Effector memory CD8-positive, alpha-beta T cell (primary cell): ENCODE data around the gene CEMIP2.
"Not testable (repeated sequence)": the region's sequence is repeated elsewhere in the genome, so short reads cannot be mapped to it uniquely, and the experiment has no call there.

Experiments used
- ATAC-seq: fragments of 150-1000 bp; cut with Tn5 transposase; replicated peaks from 2 replicates; pipeline ENCODE4 v1.10.0; 2021; ENCODE audit warnings: mild to moderate bottlenecking, moderate library complexity
- DNase-seq, 3 experiments: peaks; one replicate each; pipeline ENCODE4 v3.0.0; 2021
- H3K27ac Mint-ChIP-seq, 2 donors: one replicate each; pipeline ENCODE4 v1.8.0; 2022; ENCODE audit warnings: mild to moderate bottlenecking in 2 of 2, mixed read lengths in 2 of 2, moderate library complexity in 2 of 2
- H3K27me3 Mint-ChIP-seq, 2 donors: one replicate each; pipeline ENCODE4 v1.8.0; 2022; ENCODE audit warnings: mixed read lengths in 2 of 2
- H3K36me3 Mint-ChIP-seq: one replicate; pipeline ENCODE4 v1.8.0; 2022; ENCODE audit warnings: mild to moderate bottlenecking, moderate library complexity, mixed read lengths; ENCODE audit not compliant: insufficient read depth
- H3K4me1 Mint-ChIP-seq, 2 donors: one replicate each; pipeline ENCODE4 v1.8.0; 2022; ENCODE audit warnings: low read depth in 2 of 2, mixed read lengths in 2 of 2
- H3K4me3 Mint-ChIP-seq, 2 donors: one replicate each; pipeline ENCODE4 v1.8.0; 2022; ENCODE audit warnings: mild to moderate bottlenecking in 2 of 2, mixed read lengths in 2 of 2, moderate library complexity in 2 of 2
- H3K9me3 Mint-ChIP-seq, 2 donors: one replicate each; pipeline ENCODE4 v1.8.0; 2022; ENCODE audit warnings: mixed read lengths in 2 of 2
- total RNA-seq, 9 experiments: gene quantifications; one replicate each; lab custom pipeline; 2026; lab: John Stamatoyannopoulos, UW

Gene CEMIP2
- total RNA-seq = 161 to 420 (median 231) reads per million in 9 experiments

GRCh38 chr9:71768388-71769174, at the start of gene CEMIP2:
CEMIP2 (minus strand) TSS chr9:71768513; CDS start chr9:71750373, 18,140 bp downstream.
- H3K36me3 Mint-ChIP-seq = peaks cover 36% of the 10 kb centered on the region
- H3K27me3 Mint-ChIP-seq = no peaks in the 10 kb centered on the region
- H3K4me1 Mint-ChIP-seq = peaks cover 43 to 57% of the 10 kb centered on the region in 2 donors
- peak within 1 kb of the TSS; percentile 97 to 99 for H3K4me3 Mint-ChIP-seq
- no peaks in the 10 kb centered on the region for H3K9me3 Mint-ChIP-seq
- ATAC-seq (peak; percentile 80), DNase-seq (peak; percentile 83 to 88 (median 85))
- peak within 1 kb of the TSS; percentile 95 to 96 for H3K27ac Mint-ChIP-seq

GRCh38 chr9:71816916-71817451, 48.7 kb upstream of the CEMIP2 start:
- Mint-ChIP-seq H3K4me1 (peaks cover 8 to 9% of the 10 kb centered on the region in 2 donors), H3K4me3 (peak overlapping the region in 1 of 2 donors; percentile 13), H3K9me3 (no peaks in the 10 kb centered on the region), H3K27me3 (no peaks in the 10 kb centered on the region), H3K36me3 (peaks cover 3% of the 10 kb centered on the region), H3K27ac (peak overlapping the region; percentile 19 to 46)
- ATAC-seq = no peak
- DNase-seq = no peak

GRCh38 chr9:71814815-71815214, 46.5 kb upstream of the CEMIP2 start:
- peaks cover 8 to 9% of the 10 kb centered on the region in 2 donors for H3K4me1 Mint-ChIP-seq
- H3K27me3 Mint-ChIP-seq = no peaks in the 10 kb centered on the region
- H3K9me3 Mint-ChIP-seq = no peaks in the 10 kb centered on the region
- DNase-seq = no peak
- H3K36me3 Mint-ChIP-seq = no peaks in the 10 kb centered on the region
- no peak for ATAC-seq
- no peak overlapping the region for H3K4me3 Mint-ChIP-seq
- no peak overlapping the region for H3K27ac Mint-ChIP-seq

- H3K27ac Mint-ChIP-seq = no peak overlapping the region
- no peak overlapping the region for H3K4me3 Mint-ChIP-seq
- no peak for DNase-seq
- no peaks in the 10 kb centered on the region for H3K36me3 Mint-ChIP-seq
- peaks cover 8 to 9% of the 10 kb centered on the region in 2 donors for H3K4me1 Mint-ChIP-seq
- H3K9me3 Mint-ChIP-seq = no peaks in the 10 kb centered on the region
- no peak for ATAC-seq
- no peaks in the 10 kb centered on the region for H3K27me3 Mint-ChIP-seq
These were observed 45.9 kb upstream of the CEMIP2 start for GRCh38 chr9:71814226-71814625.

- H3K27me3 Mint-ChIP-seq = no peaks in the 10 kb centered on the region
- H3K9me3 Mint-ChIP-seq = no peaks in the 10 kb centered on the region
- no peaks in the 10 kb centered on the region for H3K36me3 Mint-ChIP-seq
- H3K4me3 Mint-ChIP-seq = no peak overlapping the region
- ATAC-seq (no peak), DNase-seq (no peak)
- no peak overlapping the region for H3K27ac Mint-ChIP-seq
- H3K4me1 Mint-ChIP-seq = peaks cover 6 to 7% of the 10 kb centered on the region in 2 donors
These were observed 44.1 kb upstream of the CEMIP2 start for GRCh38 chr9:71812385-71812784.

GRCh38 chr9:71808068-71808467, 39.8 kb upstream of the CEMIP2 start:
- DNase-seq (no peak), ATAC-seq (no peak)
- H3K4me3 Mint-ChIP-seq = no peak overlapping the region
- H3K27ac Mint-ChIP-seq = no peak overlapping the region
- H3K4me1 Mint-ChIP-seq = peaks cover 4 to 5% of the 10 kb centered on the region in 2 donors
- H3K9me3 Mint-ChIP-seq = no peaks in the 10 kb centered on the region
- no peaks in the 10 kb centered on the region for H3K36me3 Mint-ChIP-seq
- no peaks in the 10 kb centered on the region for H3K27me3 Mint-ChIP-seq

GRCh38 chr9:71806901-71807307, 38.6 kb upstream of the CEMIP2 start:
- Mint-ChIP-seq H3K36me3 (no peaks in the 10 kb centered on the region), H3K4me1 (peaks cover 4 to 5% of the 10 kb centered on the region in 2 donors), H3K9me3 (no peaks in the 10 kb centered on the region), H3K27me3 (no peaks in the 10 kb centered on the region), H3K27ac (peak overlapping the region in 1 of 2 donors; percentile 7), H3K4me3 (no peak overlapping the region)
- DNase-seq (peak; percentile 47 to 60 (median 56)), ATAC-seq (peak; percentile 99)

- not testable (repeated sequence) for DNase-seq, H3K27ac Mint-ChIP-seq
These were observed 36.8 kb upstream of the CEMIP2 start for GRCh38 chr9:71805096-71805495.

GRCh38 chr9:71801826-71802225, 33.5 kb upstream of the CEMIP2 start:
- peaks cover under 1 to 4% of the 10 kb centered on the region in 2 donors for H3K4me1 Mint-ChIP-seq
- H3K27ac Mint-ChIP-seq = no peak overlapping the region
- no peaks in the 10 kb centered on the region for H3K9me3 Mint-ChIP-seq
- no peaks in the 10 kb centered on the region for H3K27me3 Mint-ChIP-seq
- ATAC-seq = no peak
- H3K36me3 Mint-ChIP-seq = peaks cover 3% of the 10 kb centered on the region
- no peak for DNase-seq
- no peak overlapping the region for H3K4me3 Mint-ChIP-seq

More at GRCh38 chr9:71805096-71805495, 36.8 kb upstream of the CEMIP2 start:
- H3K9me3 Mint-ChIP-seq, H3K36me3 Mint-ChIP-seq, H3K4me3 Mint-ChIP-seq, H3K27me3 Mint-ChIP-seq, H3K4me1 Mint-ChIP-seq, ATAC-seq: not testable (repeated sequence)

- H3K4me3 Mint-ChIP-seq = no peak overlapping the region
- peak overlapping the region in 1 of 2 donors; percentile 90 for H3K27ac Mint-ChIP-seq
- DNase-seq = no peak
- peaks cover 23 to 41% of the 10 kb centered on the region in 2 donors for H3K4me1 Mint-ChIP-seq
- H3K36me3 Mint-ChIP-seq = peaks cover 6% of the 10 kb centered on the region
- ATAC-seq = no peak
- H3K27me3 Mint-ChIP-seq = no peaks in the 10 kb centered on the region
- peaks cover 3 to 7% of the 10 kb centered on the region in 2 donors for H3K9me3 Mint-ChIP-seq
These were observed 29.0 kb upstream of the CEMIP2 start for GRCh38 chr9:71797266-71797665.

- peaks cover 27 to 46% of the 10 kb centered on the region in 2 donors for H3K4me1 Mint-ChIP-seq
- DNase-seq (no peak), ATAC-seq (peak; percentile 8)
- no peaks in the 10 kb centered on the region for H3K27me3 Mint-ChIP-seq
- H3K9me3 Mint-ChIP-seq = peaks cover 3 to 7% of the 10 kb centered on the region in 2 donors
- no peak overlapping the region for H3K4me3 Mint-ChIP-seq
- peak overlapping the region; percentile 49 to 90 for H3K27ac Mint-ChIP-seq
- peaks cover 6% of the 10 kb centered on the region for H3K36me3 Mint-ChIP-seq
These were observed 27.9 kb upstream of the CEMIP2 start for GRCh38 chr9:71796100-71796767.

GRCh38 chr9:71795097-71795813, 26.9 kb upstream of the CEMIP2 start:
- no peaks in the 10 kb centered on the region for H3K27me3 Mint-ChIP-seq
- H3K9me3 Mint-ChIP-seq = peaks cover 3 to 7% of the 10 kb centered on the region in 2 donors
- DNase-seq (peak in 1 of 3 experiments; percentile 25), ATAC-seq (peak; percentile 92)
- peak overlapping the region; percentile 51 to 59 for H3K4me3 Mint-ChIP-seq
- peaks cover 6% of the 10 kb centered on the region for H3K36me3 Mint-ChIP-seq
- peak overlapping the region; percentile 90 for H3K27ac Mint-ChIP-seq
- peaks cover 27 to 46% of the 10 kb centered on the region in 2 donors for H3K4me1 Mint-ChIP-seq
